IMR-90 (cell line): ENCODE measurements around the gene TECTA. TPM values are rescaled to one million over a fixed set of nuclear protein-coding genes. Genes with fewer than 3 reads are reported as not detected.

Source experiments
- ATAC-seq: fragments of 200-7000 bp; cut with Tn5 transposase; 2 replicates; pipeline ENCODE4 v1.9.1; 2020; ENCODE audit warnings: low read depth, mild to moderate bottlenecking, moderate library complexity
- BruUV-seq: library from RNA; stranded (reverse); fragments of 400-500 nt; replicated peaks from 2 replicates; lab custom pipeline; 2021; lab: Mats Ljungman, UMichigan
- CTCF ChIA-PET: fragments of 300-600 bp; formaldehyde crosslinking; extraction: SDS; loops from one replicate; lab custom pipeline; 2021; ENCODE audit warnings: antibody characterized with exemption; lab: Yijun Ruan, JAX
- POLR2A ChIA-PET: fragments of 300-600 bp; sonication (Branson Sonifier 250); formaldehyde crosslinking; loops from one replicate; lab custom pipeline; 2022; ENCODE audit warnings: antibody characterized with exemption; ENCODE audit not compliant: unreplicated experiment; lab: Charles Lee
- DNase-seq: peaks from one replicate; pipeline ENCODE4 v3.0.0; 2013
- H2AFZ ChIP-seq: replicated peaks from 2 replicates; pipeline ENCODE3; 2013; ENCODE audit warnings: low read length, mild to moderate bottlenecking; ENCODE audit not compliant: poor library complexity
- H2AK5ac ChIP-seq: 2 replicates; pipeline ENCODE4 v1.6.1; 2013; ENCODE audit warnings: low read depth, low read length, inconsistent platforms
- H2AK9ac ChIP-seq: replicated peaks from 2 replicates; pipeline ENCODE3; 2013; ENCODE audit warnings: mild to moderate bottlenecking, low read depth, low read length, moderate library complexity; ENCODE audit not compliant: poor library complexity
- H2BK120ac ChIP-seq: 2 replicates; pipeline ENCODE4 v1.6.1; 2013; ENCODE audit warnings: low read depth, low read length, inconsistent platforms
- H2BK15ac ChIP-seq: 3 replicates; pipeline ENCODE4 v1.6.1; 2013; ENCODE audit warnings: low read depth, low read length, inconsistent platforms
- H2BK20ac ChIP-seq: 2 replicates; pipeline ENCODE4 v1.6.1; 2013; ENCODE audit warnings: low read depth, mild to moderate bottlenecking, inconsistent platforms, low read length, moderate library complexity
- H2BK5ac ChIP-seq: 2 replicates; pipeline ENCODE4 v1.6.1; 2013; ENCODE audit warnings: mild to moderate bottlenecking, low read depth, low read length, inconsistent platforms; ENCODE audit not compliant: poor library complexity, severe bottlenecking
- H3K14ac ChIP-seq: replicated peaks from 2 replicates; pipeline ENCODE4 v1.6.1; 2013; ENCODE audit warnings: low read depth, low read length, inconsistent platforms
- H3K18ac ChIP-seq: 2 replicates; pipeline ENCODE4 v1.6.1; 2013; ENCODE audit warnings: low read depth, low read length, control low read depth
- H3K23ac ChIP-seq: 2 replicates; pipeline ENCODE4 v1.6.1; 2013; ENCODE audit warnings: low read depth, low read length, inconsistent platforms
- H3K27ac ChIP-seq: 2 replicates; pipeline ENCODE4 v1.5.1; 2013; ENCODE audit warnings: mild to moderate bottlenecking, control low read depth, low read length; ENCODE audit not compliant: insufficient read depth
- H3K27me3 ChIP-seq: 2 replicates; pipeline ENCODE4 v1.6.1; 2013; ENCODE audit warnings: low read length; ENCODE audit not compliant: control insufficient read depth, insufficient read depth
- H3K36me3 ChIP-seq: 2 replicates; pipeline ENCODE4 v1.6.1; 2013; ENCODE audit warnings: low read length, mixed read lengths; ENCODE audit not compliant: control insufficient read depth, insufficient read depth
- H3K4ac ChIP-seq: 2 replicates; pipeline ENCODE4 v1.6.1; 2013; ENCODE audit warnings: low read depth, low read length, inconsistent platforms
- H3K4me1 ChIP-seq: 2 replicates; pipeline ENCODE4 v1.6.1; 2013; ENCODE audit warnings: low read length, mixed read lengths; ENCODE audit not compliant: control insufficient read depth, insufficient read depth
- H3K4me2 ChIP-seq: 2 replicates; pipeline ENCODE4 v1.6.1; 2013; ENCODE audit warnings: low read depth, mild to moderate bottlenecking, control low read depth, low read length, moderate library complexity
- H3K4me3 ChIP-seq: 2 replicates; pipeline ENCODE4 v1.5.1; 2013; ENCODE audit warnings: low read depth, mild to moderate bottlenecking, control low read depth, low read length, moderate library complexity; ENCODE audit not compliant: insufficient read depth
- H3K56ac ChIP-seq: 2 replicates; pipeline ENCODE4 v1.6.1; 2013; ENCODE audit warnings: low read length, inconsistent platforms; ENCODE audit not compliant: insufficient read depth; ENCODE audit errors: extremely low read depth
- H3K79me1 ChIP-seq, 2 experiments: 2 replicates each; pipeline ENCODE4 v1.6.1; 2013; ENCODE audit warnings: low read length in 2 of 2, inconsistent platforms in 1 of 2, low read depth in 1 of 2
- H3K9ac ChIP-seq: 2 replicates; pipeline ENCODE4 v1.6.1; 2013; ENCODE audit warnings: low read depth, low read length, control low read depth
- H3K9me1 ChIP-seq: 2 replicates; pipeline ENCODE4 v1.6.1; 2013; ENCODE audit warnings: low read length, inconsistent platforms; ENCODE audit not compliant: insufficient read depth
- H3K9me3 ChIP-seq: 2 replicates; pipeline ENCODE4 v1.6.1; 2013; ENCODE audit warnings: low read length; ENCODE audit not compliant: control insufficient read depth, insufficient read depth
- H4K20me1 ChIP-seq: 2 replicates; pipeline ENCODE4 v1.6.1; 2013; ENCODE audit warnings: low read length, inconsistent platforms; ENCODE audit not compliant: insufficient read depth
- H4K5ac ChIP-seq: 2 replicates; pipeline ENCODE4 v1.6.1; 2013; ENCODE audit warnings: mild to moderate bottlenecking, low read depth, low read length, control low read depth
- H4K8ac ChIP-seq, 2 experiments: 2 replicates each; pipeline ENCODE4 v1.6.1; 2013; ENCODE audit warnings: low read depth in 2 of 2, low read length in 2 of 2, control low read depth in 1 of 2, inconsistent platforms in 1 of 2
- H4K91ac ChIP-seq: 2 replicates; pipeline ENCODE4 v1.6.1; 2013; ENCODE audit warnings: low read depth, low read length, inconsistent platforms; ENCODE audit not compliant: insufficient read depth
- BHLHE40 ChIP-seq: fragments of 150-350 bp; IDR thresholded peaks from 2 replicates; pipeline ENCODE4 v1.6.1; 2016; ENCODE audit warnings: mild to moderate bottlenecking, low read depth, low read length
- CHD1 ChIP-seq: IDR thresholded peaks from 2 replicates; pipeline ENCODE4 v1.6.1; 2012; ENCODE audit warnings: low read depth, low read length, improper control_type of control experiment
- FOS ChIP-seq: fragments of 150-350 bp; IDR thresholded peaks from 2 replicates; pipeline ENCODE4 v1.6.1; 2016; ENCODE audit warnings: low read depth, low read length
- MAZ ChIP-seq: IDR thresholded peaks from 2 replicates; pipeline ENCODE4 v1.6.1; 2012; ENCODE audit warnings: low read depth, mild to moderate bottlenecking, low read length, improper control_type of control experiment, moderate library complexity, borderline replicate concordance
- NFE2L2 ChIP-seq: fragments of 150-350 bp; IDR thresholded peaks from 2 replicates; pipeline ENCODE4 v1.6.1; 2016; ENCODE audit warnings: low read depth, mild to moderate bottlenecking, low read length
- RAD21 ChIP-seq: IDR thresholded peaks from 2 replicates; pipeline ENCODE4 v1.6.1; 2012; ENCODE audit warnings: low read length, improper control_type of control experiment
- RCOR1 ChIP-seq: IDR thresholded peaks from 2 replicates; pipeline ENCODE4 v1.6.1; 2012; ENCODE audit warnings: mild to moderate bottlenecking, low read length, improper control_type of control experiment; ENCODE audit not compliant: insufficient replicate concordance
- RFX5 ChIP-seq: IDR thresholded peaks from 2 replicates; pipeline ENCODE4 v1.8.0; 2012; ENCODE audit warnings: low read depth, mild to moderate bottlenecking, low read length, moderate library complexity
- SMC3 ChIP-seq: fragments of 150-350 bp; IDR thresholded peaks from 2 replicates; pipeline ENCODE4 v1.6.1; 2016; ENCODE audit warnings: low read depth, mild to moderate bottlenecking, antibody characterized with exemption, low read length, moderate library complexity
- whole genome bisulfite sequencing, 2 experiments: methylation state at CpG; one replicate each; pipeline versions ENCODE4 v1.1.5 to v1.1.7; 2013; ENCODE audit warnings: missing lambda C conversion rate in 2 of 2; ENCODE audit not compliant: insufficient read length in 1 of 2; ENCODE audit errors: extremely low coverage in 2 of 2; 5-methylcytosine and 5-hydroxymethylcytosine counted together
- dilution Hi-C: fragments of 300-500 bp; cut with HindIII; formaldehyde crosslinking; loops from one replicate; pipeline ENCODE4 v1.14.3; 2018; ENCODE audit warnings: low sequenced_read_pairs; ENCODE audit not compliant: unreplicated experiment
- in situ Hi-C: fragments of 300-500 bp; cut with MboI; formaldehyde crosslinking; loops from 3 replicates; pipeline ENCODE4 v1.14.3; 2019; ENCODE audit warnings: low sequenced_read_pairs, inconsistent platforms, mixed read lengths
- intact Hi-C: fragments of 100-400 bp; cut with micrococcal nuclease; formaldehyde crosslinking; loops from 2 replicates; pipeline ENCODE4 v1.10.0; 2022
- polyA plus RNA-seq, 3 experiments: library from polyadenylated mRNA; depleted of rRNA; stranded (reverse); fragments of >200 nt; gene quantifications; 2 replicates each; pipeline ENCODE4 v1.2.3, GENCODE V29; 2012; ENCODE audit warnings: low replicate concordance in 1 of 3
- total RNA-seq: library from RNA; depleted of rRNA; stranded (reverse); fragments of >200 nt; gene quantifications from 2 replicates; pipeline ENCODE4 v1.2.3, GENCODE V29; 2012
- TF ChIP-seq, protein P1 (sequence below): fragments of 150-350 bp; IDR thresholded peaks from 2 replicates; pipeline ENCODE4 v1.6.1; 2016; ENCODE audit warnings: low read depth, mild to moderate bottlenecking, low read length, moderate library complexity, borderline replicate concordance

Gene TECTA
- total and polyA plus RNA-seq, 2 of the 4 experiments (the other 2 are of a cell fraction): 0.17 to 0.18 TPM

DNA sequence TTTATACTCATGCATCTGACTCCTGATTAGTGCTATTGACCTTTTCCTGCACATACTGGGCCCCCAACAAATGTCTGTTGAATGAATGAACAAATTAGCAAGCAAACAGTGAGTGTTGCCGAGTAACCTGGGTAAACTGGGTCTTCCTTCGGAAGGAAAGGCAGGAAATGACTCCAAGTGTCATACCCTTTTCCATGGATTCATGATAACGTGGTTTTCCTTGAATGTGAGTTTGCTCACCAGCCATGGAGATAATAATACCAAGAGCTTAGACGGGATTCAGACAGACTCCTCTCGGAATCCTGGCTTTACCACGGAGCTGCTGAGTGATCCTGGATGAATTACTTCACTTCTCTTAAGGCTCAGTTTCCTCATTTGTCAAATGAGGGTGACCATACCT lies 16.7 kb downstream of the TECTA start:
- Histone ChIP-seq H4K8ac (no peak overlapping the region), H3K36me3 (no peaks in the 10 kb centered on the region), H3K9me1 (no peaks in the 10 kb centered on the region), H3K27me3 (peaks cover 7% of the 10 kb centered on the region), H2AFZ (no peak overlapping the region), H3K4me3 (no peak overlapping the region), H3K9me3 (peaks cover 2% of the 10 kb centered on the region), H3K4me2 (no peak overlapping the region), H2BK5ac (no peak overlapping the region), H4K91ac (no peak overlapping the region), H3K79me1 (no peaks in the 10 kb centered on the region), H3K4ac (no peak overlapping the region), H3K4me1 (no peaks in the 10 kb centered on the region), H3K18ac (no peak overlapping the region), H2AK5ac (no peak overlapping the region), H3K27ac (no peak overlapping the region), H3K23ac (no peak overlapping the region), H2AK9ac (no peak overlapping the region), H2BK120ac (no peak overlapping the region), H3K9ac (no peak overlapping the region), H2BK20ac (no peak overlapping the region), H4K5ac (no peak overlapping the region), H4K20me1 (no peaks in the 10 kb centered on the region), H3K14ac (no peak overlapping the region), H2BK15ac (no peak overlapping the region), H3K56ac (no peak overlapping the region)
- no TSS peak for BruUV-seq
- no CpG with 5 or more reads among the region's 6 CpGs for WGBS, 2 experiments
- in situ Hi-C loops: no loop called here
- ATAC-seq (no peak), DNase-seq (no peak)
- dilution Hi-C loops: no loop called here
- intact Hi-C loops: no loop called here
- POLR2A ChIA-PET: no interaction called here
- CTCF ChIA-PET: no interaction called here
- TF ChIP-seq CHD1 (no peak), MAZ (no peak), RFX5 (no peak), BHLHE40 (no peak), RAD21 (no peak), RCOR1 (no peak), NFE2L2 (no peak), FOS (no peak), SMC3 (no peak)
- TF ChIP-seq, protein P1, sequence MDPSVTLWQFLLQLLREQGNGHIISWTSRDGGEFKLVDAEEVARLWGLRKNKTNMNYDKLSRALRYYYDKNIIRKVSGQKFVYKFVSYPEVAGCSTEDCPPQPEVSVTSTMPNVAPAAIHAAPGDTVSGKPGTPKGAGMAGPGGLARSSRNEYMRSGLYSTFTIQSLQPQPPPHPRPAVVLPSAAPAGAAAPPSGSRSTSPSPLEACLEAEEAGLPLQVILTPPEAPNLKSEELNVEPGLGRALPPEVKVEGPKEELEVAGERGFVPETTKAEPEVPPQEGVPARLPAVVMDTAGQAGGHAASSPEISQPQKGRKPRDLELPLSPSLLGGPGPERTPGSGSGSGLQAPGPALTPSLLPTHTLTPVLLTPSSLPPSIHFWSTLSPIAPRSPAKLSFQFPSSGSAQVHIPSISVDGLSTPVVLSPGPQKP: no peak
